GM12875 (cell line): ENCODE measurements around the gene SLC25A27.

Source experiments
- H3K4me3 ChIP-seq: one replicate; pipeline ENCODE4 v1.5.1; 2011; ENCODE audit warnings: low read depth, low read length, control low read depth
- TF ChIP-seq, protein P1 (sequence below): IDR thresholded peaks from 2 replicates; pipeline ENCODE4 v1.5.1; 2011; ENCODE audit warnings: low read depth, mild to moderate bottlenecking, control low read depth, inconsistent platforms, low read length, moderate library complexity, borderline replicate concordance; ENCODE audit not compliant: insufficient read depth

The SLC25A27 gene

DNA sequence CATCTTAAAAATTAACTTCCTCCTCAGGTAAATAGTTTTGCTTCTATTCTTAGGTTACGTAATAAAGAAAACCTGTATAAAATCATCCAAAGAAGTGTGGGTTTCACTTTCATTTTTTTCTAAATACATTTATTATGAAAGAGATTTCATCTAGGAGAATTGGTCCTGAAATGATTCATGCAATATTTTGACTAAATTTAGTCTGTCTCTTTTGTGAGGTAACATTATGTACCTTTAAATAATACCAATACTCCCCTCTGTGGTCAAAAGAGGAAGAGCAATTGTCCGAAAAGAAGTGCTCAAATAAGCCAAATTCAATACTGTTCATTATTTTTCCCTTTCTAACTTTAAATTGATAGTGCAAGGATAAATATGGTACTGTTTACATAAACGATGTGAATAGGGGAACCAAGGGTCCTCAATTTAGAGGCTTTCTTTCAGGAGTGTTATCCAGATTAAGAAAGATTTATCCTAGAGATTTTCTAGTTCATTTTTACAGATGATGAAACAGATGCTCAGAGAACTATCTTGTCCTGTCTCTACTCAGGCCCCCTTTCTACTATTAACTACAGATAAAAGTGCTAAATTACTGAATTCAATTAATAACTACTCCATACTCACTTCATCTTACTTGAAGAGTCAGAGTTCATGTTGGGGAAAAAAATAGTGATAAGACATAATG, 26.4 kb upstream of the SLC25A27 start:
- H3K4me3 ChIP-seq: no peak overlapping the region
- TF ChIP-seq, protein P1, sequence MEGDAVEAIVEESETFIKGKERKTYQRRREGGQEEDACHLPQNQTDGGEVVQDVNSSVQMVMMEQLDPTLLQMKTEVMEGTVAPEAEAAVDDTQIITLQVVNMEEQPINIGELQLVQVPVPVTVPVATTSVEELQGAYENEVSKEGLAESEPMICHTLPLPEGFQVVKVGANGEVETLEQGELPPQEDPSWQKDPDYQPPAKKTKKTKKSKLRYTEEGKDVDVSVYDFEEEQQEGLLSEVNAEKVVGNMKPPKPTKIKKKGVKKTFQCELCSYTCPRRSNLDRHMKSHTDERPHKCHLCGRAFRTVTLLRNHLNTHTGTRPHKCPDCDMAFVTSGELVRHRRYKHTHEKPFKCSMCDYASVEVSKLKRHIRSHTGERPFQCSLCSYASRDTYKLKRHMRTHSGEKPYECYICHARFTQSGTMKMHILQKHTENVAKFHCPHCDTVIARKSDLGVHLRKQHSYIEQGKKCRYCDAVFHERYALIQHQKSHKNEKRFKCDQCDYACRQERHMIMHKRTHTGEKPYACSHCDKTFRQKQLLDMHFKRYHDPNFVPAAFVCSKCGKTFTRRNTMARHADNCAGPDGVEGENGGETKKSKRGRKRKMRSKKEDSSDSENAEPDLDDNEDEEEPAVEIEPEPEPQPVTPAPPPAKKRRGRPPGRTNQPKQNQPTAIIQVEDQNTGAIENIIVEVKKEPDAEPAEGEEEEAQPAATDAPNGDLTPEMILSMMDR: peak; percentile 27; the same call in 1 of the 2 replicates

DNA sequence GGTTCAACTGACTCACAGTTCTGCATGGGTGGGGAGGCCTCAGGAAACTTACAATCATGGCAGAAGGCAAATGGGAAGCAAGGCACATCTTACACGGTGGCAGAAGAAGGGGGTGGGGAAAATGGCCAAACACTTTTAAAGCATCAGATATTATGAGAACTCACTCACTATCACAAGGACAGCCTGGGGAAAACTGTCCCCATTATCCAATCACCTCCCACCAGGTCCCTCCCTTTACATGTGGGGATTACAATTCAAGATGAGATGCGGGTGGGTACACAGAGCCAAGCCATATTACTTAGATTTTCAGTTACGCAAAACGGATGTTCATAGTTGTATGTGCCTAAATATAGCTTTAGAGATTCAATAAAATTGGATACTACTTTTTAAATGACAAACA, 25.8 kb upstream of the SLC25A27 start:
- TF ChIP-seq, protein P1: no peak

DNA sequence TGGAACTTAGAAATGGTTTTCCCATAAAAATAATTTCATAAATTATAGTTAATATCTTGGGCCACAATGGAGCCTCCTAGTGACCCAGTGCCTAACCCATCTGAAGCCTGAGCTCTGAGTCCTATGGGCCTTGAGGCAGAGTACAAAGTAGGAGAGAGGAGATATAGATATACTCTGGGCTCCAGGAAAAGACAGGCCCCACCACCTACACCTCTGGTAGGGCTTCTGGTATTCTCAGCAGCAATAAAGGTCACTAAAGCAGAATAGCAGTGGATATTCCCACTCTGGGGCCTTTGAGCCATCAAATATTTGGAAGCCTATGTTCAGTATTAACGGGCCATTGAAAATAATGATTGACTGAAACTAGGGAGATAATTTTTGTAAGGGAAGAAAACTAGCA, 24.3 kb upstream of the SLC25A27 start:
- H3K4me3 ChIP-seq: no peak overlapping the region
- TF ChIP-seq, protein P1: no peak

More for the DNA sequence above, 25.8 kb upstream of the SLC25A27 start:
- H3K4me3 ChIP-seq: no peak overlapping the region

DNA sequence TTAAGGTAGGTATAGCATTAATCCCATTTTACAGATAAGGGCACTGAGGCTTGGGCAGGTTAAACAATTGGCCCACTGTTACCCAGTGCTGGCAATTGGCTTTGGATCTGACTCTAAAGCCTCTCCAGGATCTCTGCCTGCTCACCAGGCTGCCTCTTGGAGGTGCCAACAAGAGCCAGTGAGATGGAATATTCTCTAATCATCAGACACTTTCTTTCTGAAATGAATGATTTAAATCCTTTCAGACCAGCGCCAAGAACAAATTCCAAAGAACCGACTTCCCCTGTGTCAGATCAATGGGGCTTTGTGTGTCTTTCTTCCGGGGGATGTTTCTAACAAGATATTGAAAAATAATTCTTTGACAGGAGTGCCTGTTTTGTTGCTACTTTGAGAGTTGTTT, 23.8 kb upstream of the SLC25A27 start:
- TF ChIP-seq, protein P1: no peak
- no peak overlapping the region for H3K4me3 ChIP-seq

DNA sequence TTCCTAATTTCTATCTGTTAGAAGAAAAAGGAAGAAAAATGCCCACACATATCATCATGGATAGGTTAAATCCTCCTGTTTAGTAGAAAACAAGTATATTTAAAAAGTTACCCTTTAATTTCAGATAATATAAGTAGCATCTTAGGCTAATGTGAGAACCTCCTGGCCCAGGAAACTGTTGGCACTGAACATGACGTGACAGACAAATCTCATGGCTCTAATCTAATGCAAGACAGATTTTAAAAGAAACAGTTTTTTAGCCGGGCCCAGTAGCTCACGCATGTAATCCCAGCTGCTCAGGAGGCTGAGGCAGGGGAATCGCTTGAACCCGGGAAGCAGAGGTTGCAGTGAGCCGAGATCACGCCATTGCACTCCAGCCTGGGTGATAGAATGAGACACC, 23.1 kb upstream of the SLC25A27 start:
- TF ChIP-seq, protein P1: no peak

DNA sequence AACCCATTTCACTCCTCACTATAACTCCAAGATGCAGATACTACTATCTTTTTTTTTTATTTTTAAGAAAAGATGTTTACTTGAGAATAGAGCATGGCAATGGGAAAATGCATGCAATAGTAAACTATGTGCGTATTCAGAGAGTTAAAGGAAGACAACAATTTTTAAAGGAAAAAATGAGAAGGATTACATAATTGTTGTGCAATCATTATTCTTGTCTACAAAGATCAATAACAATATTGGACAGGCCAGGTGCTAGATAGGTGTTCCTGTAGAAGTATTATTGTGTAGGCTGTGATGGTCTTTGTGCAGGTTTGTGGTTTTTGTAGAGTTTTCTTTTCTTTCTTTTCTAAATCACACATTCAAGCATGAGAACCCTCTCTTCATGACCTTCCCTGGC, 20.7 kb upstream of the SLC25A27 start:
- TF ChIP-seq, protein P1: no peak
- no peak overlapping the region for H3K4me3 ChIP-seq

More for the DNA sequence above, 23.1 kb upstream of the SLC25A27 start:
- no peak overlapping the region for H3K4me3 ChIP-seq

DNA sequence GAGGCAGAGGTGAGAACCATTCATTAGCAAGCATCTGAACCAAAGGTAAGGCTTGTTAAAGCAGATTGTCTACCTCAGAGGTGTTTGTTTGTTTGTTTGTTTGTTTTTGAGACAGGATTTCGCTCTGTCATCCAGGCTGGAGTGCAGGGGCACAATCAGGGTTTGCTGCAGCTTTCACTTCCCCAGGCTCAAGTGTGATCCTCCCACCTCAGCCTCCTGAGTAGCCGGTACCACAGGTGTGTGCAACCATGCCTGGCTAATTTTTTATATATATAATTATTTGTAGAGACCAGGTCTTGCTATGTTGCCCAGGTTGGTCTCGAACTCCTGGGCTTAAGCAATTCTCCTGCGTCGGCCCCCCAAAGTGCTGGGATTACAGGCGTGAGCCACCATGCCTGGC, 17.3 kb upstream of the SLC25A27 start:
- H3K4me3 ChIP-seq: no peak overlapping the region
- TF ChIP-seq, protein P1: no peak
